HG03135 (cell line): ENCODE data around the gene SLC12A7.
"Not testable (repeated sequence)": the region's sequence is repeated elsewhere in the genome, so short reads cannot be mapped to it uniquely, and the experiment has no call there.

Experiments used
- ATAC-seq: cut with Tn5 transposase; IDR thresholded peaks from one replicate; pipeline ENCODE4 v1.9.1; 2021; ENCODE audit warnings: mild to moderate bottlenecking, moderate library complexity; ENCODE audit not compliant: unreplicated experiment

SLC12A7 gene

DNA sequence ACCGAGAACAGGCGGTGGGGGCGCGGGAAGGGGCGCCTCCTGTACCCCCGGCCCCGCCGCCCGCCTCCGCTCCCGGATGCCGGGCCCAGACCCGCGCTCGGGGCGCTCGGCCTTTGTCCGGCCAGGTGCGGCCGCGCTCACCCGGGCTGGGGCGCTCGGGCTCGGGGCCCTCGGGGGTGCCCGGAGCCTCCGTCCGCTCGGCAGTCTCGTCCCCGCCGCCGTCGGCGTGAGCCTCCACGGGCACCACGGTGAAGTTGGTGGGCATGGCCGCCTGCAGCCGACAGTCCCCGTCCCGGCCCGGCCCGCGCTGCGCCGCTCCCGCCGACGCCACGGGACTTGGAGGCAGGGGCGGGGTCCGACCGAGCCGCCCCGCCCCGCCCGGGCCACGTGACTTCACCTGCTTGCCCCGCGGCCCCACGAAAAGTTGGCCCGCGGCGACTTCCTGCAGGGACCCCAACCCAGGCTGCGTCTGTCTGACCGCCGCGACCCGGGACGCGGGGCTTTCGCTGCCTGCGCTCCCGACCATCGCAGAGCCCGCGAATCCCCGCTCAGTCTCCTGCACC, at the start of gene SLC12A7:
TSS of gene SLC12A7 (minus strand) at position 337 of the 563 bp plus-strand sequence. CDS start at position 265, 72 bp downstream.
- peak; percentile 53 for ATAC-seq

DNA sequence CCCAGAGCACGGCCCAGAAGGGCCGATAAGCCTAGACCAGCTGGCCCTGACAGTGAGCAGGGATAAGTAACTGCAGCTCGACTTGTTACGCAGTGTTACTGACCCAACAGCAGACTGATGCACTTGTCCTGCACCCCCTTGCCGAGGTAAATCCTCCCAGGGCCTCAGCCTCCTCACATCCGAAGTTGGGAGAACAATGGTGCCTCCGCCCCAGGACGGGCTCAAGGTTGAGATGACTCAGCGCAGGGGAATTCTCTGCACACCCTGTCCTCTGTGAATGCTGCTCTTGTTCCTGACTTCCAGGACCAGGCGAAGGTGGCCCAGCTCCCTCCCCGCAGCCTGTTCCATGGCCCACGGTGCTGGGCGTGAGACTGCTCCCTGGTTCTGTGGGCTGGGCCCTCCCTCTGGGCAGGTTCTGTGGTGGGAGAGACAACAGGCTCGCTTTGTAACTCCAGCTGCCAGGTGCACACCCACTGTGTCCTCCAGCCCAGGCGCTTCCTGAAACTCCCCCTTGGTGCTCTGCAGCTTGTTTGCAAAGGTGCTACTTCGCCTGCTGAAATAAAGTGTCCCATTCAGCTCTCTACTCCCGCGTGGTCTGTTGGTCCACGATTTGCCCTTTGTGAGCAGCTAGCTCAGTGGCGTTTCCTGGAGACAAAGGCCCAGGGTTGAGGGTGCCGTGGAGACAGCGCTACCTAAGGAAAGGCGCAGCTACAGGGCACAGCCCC, 49.4 kb upstream of the SLC12A7 start:
- no peak for ATAC-seq

DNA sequence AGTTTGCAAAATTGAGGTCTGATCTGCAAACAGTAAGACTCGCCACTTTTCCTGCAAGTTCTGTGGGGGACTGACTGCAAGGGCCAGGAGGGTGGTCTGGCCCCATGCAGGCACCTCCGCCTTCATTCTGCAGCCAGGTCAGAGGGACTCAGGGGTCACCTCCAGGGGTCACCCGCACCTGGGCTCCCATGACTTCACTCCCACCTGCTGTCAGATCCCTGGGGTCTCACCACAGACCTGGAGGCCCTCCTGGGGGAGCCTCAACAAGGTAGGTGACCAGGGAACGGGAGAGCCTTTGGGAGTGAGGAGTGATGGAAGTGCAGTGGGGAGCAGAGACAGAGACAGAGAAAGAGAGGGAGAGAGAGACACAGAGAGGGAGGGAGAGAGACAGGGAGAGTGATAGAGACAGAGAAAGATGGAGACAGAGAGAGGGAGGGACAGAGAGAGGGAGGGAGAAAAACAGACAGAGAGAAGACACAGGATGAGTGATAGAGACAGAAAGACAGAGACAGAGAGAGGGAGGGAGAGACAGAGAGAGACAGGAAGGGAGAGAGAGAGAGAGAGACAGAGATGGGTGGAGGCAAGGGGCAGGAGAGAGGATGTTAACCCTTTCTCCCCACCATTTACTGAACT, 48.0 kb upstream of the SLC12A7 start:
- no peak for ATAC-seq

DNA sequence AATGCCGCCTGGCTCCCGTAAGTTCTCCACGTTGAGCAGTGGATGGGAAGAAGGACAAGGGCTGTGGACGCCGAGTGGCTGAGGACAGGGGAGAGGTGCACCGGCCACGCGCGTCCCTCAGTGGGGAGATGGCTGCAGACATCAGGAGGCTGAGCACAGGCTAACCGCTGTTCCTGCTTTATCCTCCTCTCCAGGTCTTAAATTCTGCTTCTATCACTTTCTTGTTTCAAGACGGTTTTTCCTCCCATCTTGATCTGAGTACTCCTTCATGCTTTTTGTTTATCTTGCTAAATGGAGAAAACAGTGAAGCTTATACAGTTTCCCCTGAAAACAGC, 47.4 kb upstream of the SLC12A7 start:
- ATAC-seq: no peak

DNA sequence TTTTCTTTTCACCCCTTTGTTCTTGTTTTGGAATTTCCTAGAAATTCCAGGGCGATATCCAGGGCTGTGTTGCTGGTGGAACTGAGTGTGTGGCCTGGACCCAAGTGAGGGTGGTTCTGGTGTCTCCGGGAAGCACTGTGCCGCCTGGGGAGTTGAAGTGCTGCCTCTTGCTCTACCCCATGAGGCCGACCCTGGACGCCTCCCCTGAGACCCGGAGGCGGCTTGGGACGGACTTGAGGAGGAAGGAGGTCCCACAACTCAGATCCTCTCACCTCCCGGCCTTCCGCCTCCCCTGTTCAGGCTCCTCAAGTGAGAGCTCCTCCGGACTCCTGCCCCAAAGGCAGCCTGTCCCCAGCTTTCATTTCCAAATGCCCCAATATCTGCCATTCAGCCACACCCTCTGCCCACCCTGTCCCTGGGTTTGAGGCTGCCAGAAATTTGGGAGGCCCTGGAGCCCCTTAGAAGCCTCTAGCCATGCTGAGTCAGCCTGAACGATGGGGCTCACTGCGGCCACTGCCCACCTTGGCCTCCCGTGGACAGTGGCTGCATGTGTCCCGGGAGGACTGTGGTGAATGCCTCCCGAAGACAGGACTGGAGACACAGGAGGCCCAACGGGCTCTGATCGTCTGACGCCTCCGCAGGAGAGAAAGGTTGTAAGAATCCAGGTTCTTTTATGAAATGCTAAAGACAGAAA, 46.9 kb upstream of the SLC12A7 start:
- no peak for ATAC-seq

DNA sequence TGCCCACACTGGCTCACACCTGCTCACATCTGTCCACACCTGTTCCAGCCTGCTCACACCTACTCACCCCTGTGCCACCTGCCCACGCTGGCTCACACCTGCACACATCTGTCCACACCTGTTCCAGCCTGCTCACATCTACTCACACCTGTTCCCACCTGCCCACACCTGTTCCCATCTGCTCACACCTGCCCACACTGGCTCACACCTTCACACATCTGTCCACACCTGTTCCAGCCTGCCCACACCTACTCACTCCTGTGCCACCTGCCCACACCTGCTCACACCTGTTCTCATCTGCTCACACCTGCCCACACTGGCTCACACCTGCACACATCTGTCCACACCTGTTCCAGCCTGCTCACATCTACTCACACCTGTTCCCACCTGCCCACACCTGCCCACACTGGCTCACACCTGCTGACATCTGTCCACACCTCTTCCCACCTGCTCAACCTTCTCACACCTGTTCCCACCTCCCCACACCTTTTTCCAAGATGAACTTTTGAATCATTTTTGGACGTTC, 45.7 kb upstream of the SLC12A7 start:
- not testable (repeated sequence) for ATAC-seq

DNA sequence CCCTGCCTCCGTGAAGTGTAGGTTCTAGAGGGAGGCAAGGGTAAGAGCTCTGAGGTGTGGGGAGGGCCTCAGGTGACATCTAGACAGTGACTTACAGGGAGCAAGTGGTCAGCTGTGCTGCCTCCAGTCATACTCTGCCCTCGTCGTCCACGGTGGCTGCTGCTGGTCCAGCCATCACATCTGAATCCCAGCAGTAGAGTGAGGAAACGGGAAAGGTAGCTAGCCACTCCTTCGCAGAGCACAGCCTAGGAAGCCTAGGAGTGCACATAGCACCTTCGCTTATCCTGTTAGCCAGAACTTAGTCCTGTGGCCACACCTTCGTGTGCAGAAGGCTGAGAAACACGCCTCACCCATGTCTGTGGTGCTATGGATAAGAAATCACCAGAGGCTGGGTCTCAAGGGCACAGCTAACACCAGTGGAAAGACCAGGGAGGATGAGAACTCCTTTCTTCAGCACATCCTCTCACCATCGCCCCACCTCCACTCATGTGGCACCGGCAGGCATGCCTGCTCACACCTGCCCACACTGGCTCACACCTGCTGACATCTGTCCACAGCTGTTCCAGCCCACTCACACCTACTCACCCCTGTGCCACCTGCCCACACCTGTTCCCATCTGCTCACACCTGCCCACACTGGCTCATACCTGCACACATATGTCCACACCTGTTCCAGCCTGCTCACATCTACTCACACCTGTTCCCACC, 45.0 kb upstream of the SLC12A7 start:
- no peak for ATAC-seq

DNA sequence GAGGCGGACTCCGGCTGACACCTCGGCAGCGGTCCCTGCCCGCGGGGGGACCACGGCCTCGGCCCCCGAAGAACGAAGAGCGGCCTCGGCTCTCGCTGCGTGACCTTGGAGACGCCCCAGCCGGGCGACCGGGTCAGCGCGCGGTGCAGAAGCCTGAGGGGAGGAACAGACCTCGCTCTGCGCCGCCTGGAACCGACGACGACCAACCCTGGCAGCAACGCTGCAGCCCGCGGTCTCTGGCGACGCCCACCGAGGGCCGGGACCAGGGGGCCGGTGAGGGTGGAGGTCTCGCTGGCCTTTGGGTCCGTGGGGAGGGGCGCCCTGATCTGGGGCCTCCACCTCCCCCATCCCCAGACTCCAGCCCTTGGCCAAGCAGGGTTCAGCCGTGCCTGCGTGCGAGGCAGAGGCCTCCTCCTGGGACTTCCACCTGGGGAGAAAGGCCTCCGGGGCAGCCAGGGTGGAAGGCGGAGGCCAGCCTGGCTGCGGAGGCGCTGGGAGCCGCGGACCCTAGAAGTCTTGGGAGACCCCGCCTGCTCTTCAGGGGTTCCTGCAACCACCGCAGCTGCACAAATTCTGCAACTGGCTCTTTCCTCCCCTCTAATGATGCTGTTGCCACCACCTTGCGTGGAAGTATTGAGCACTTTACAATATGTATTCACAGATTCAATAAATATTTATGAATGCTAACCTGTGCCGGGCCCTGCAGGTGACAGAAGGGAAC, 44.3 kb upstream of the SLC12A7 start:
- ATAC-seq: no peak

DNA sequence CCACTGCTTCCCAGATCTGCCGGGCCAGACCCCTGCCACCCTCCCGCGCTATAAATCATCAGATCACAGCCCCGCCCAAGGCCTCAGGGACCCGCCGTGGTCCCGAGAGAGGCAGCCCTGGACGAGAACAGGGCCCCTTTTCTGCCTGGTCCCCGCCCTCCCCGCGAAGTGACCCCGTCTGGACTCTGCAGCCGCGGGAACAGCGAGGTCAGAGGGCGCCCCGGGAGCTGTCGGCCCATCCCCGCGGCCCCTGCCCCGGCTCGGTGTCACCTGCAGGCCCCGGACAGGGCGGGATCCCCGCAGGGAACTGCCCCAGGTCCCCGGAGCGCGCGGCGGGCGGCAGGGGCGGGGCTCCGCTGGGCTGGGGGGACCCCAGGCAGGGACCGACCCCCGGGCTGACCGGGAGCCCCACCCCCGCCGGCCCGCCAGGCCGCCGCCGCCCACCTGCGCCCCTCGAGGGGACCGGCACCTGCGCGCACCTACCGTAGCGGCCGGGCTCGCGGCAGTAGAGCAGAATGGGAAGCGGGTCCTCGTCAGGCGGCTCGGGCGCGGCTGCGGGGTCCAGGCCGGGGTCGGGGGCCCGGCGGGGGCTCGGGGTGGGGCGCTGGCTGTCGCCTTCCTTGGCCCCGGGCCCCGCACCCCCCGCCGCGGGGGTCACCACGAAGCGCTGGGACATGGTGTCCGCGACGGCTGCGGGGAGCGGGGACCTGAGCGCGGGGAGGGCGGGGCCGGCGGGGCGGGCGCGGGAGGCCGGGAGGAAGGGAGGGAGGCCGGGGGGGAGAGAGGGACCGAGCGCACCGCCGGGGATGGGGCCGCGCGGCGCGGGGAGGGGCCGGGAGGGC, 43.5 kb upstream of the SLC12A7 start:
- no peak for ATAC-seq

DNA sequence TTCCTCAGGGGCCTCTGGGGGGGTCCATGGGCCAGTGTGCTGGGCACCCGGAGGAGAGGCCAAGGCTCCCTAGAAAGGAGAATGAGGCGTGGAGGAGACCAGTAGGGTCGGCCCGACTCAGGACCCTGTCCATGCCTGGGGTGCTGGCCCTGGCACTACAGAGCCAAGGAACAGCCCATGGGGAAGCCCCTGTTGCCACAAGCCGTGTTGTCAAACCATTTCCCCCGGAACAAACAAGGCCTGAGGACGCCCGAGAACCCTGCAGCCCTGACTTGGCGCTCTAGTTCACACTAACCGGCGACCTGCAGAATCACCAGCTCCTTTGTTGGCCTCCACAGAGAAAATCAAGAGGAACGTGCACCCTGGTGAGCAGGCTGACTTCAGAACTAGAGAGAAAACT, 41.6 kb upstream of the SLC12A7 start:
- ATAC-seq: no peak

DNA sequence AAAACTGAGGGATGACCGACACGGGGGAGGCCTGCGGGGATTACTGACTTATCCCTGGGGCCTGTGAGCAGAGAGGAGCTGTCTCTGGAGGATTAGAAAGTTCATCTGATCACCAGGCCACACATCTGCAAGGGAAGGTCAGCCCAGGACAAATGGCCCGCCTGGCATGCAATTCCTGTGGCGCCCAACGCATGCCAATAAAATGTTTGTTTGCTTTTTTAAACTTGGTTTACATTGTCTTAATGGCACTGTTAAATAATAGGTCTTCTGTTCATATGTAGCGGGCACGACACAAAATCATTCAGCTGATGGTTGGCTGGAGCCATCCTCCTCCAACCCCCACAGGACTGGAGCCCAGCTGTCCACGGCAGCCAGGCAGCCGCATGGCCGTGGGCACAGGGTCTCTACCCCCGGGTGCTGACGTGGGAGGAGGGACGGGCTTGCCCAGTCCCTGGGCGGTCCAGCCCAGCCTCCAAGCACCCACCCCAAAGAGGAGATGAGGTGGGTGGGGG, 41.0 kb upstream of the SLC12A7 start:
- no peak for ATAC-seq

DNA sequence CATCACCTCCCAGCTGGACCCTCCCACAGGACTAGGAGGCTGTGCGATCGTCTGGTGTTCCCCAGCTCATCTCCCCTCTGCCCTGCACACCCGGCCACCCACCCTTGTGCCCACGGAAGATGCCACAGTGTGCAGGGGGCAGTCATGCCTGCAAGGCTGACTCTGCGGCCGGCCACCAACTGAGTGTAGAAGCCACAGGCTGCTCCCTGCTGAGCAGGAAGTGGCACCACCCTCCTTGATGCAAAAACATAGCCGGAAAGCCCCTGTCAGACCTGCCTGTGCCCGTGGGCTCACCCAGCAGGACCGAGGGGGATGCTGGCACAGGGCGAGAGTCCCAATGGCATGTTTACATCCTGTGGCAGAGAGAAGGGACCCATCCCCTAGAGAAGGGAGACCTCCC, 40.3 kb upstream of the SLC12A7 start:
- no peak for ATAC-seq

DNA sequence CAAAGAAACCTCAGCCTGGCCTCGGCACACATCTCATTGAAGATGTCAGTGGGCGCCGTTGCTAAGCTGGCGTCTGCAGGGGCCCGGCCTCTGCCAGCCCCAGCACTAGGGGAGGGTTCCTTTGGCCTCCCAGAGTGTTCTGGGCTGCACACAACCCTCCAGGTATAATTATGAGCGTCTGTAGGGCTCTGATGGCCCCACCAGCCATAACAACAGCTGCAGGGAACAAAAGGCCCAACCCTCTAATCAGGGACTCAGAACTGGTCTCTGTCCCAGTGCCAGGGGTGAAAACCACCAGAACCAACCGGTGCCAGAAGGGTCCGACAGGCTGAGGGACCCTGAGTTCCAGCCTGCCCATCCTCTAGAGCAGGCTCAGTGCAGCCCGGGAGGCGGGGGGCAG, 39.5 kb upstream of the SLC12A7 start:
- ATAC-seq: no peak

DNA sequence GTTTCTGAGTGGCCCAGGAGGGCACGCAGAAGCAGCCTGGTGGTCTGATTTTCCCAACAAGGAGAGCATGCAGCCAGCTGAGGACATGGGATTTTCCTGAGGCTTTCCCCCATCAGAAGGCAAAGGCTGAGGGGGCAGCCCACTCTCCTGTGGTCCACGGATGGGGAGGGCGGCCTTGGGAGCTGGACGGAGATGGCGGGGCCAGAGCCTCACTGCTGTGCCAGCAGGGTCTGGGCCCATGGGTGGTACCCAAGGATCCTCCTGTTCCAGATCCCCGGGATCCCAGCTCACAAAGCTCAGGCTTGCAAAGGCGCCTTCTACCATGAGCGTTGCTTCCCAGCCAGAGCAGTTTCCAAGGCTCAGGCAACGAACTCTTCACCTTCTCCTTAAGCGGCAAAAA, 39.0 kb upstream of the SLC12A7 start:
- ATAC-seq: no peak

DNA sequence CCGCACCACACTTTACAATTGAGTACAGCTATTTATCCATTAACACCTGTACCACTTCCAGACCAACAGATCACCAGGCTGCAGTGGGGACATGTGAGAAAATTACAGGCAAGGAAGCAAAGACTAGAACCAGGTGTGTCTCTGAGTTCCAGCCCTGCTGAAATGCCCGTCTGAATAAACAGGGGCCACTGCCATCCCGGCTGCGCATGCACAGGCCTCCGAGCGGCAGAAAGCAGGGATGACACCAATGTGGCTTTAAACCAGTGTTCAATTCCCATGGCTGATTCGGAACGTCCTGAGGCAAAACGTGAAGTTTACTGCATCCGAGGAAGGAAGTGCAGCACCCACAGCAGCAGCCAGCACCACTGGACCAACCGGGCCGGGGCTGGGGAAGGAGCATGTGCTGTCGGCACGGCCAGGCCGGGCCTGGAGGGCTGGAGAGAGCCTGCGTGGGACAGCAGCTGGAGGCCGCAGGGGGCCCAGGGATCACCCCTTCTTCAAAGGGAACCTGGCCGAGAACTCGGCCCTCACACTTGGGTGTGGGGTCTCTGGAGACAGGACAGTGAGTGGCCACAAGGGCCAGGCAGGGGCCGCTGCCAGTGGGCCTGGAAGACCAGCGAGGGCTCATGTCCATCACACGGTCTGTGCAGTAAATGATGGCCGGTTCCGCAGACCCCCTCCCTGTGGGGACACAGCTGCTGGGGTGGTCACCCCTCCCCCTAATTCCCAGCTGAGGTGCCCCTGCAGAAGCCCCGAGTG, 33.0 kb upstream of the SLC12A7 start:
- no peak for ATAC-seq

DNA sequence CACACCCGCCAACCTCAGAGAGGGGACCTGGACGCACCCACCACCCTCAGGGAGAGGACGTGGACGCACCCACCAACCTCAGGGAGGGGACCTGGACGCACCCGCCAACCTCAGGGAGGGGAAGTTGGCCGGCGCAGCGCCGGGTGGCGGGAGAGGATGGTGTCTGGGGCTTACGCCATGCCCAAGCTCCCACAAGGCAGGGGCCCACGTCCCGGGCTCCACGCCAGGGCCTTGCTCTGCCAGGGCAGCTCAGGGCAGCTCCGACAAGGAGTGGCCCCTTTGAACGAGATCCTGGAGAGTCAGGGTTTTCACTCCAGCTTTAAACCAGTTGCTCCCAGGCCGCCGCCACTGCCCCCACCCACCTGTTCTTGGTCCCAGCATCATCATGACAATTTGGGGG, 32.2 kb upstream of the SLC12A7 start:
- ATAC-seq: no peak

DNA sequence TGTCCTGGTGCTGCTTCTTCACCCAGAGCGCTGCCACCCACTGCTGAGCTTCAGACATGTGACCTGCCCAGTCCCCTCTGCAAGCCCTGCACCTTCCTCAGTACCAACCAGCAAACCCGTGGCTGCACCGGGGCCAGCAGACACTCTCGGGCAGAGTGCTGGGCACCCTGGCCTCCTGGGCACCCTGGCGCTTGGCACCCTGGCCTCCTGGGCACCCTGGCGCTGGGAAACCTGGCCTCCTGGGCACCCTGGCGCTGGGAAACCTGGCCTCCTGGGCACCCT, 31.7 kb upstream of the SLC12A7 start:
- ATAC-seq: no peak

DNA sequence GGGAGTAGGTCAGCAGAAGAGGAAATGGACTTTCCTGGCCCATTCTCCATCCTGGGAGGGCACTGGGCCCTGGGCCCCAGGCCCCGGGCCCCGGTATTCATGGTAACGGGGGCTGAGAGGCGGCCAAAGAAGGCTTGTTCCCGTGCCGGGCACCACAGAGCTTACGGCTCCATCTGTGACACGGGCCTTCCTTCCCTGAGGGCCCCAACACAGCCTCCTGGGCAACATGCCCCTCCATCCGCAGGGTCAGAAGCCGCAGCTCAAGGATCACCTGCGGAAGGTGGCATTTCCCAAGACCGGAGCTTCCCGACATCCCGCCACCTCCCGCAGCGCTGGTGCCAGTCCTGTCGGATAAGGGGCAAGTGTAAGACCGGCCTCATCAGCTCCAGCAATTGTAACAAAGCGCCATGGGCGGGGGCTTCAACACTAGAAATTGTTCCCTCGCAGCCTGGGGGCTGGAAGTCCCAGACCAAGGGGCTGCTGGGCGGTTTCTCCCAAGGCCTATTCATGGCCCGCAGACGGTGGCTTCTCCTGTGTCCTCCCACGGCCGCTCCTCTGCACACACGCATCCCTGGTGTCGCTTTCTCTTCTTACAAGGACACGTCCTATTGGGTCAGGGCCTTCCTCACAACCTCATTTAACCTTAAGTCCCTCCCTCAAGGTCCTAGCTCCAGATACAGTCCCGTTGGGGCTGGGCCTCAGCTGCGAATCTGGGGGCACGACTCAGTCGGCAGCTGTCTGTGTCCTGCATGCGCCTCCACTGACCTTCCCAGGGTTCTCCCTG, 31.2 kb upstream of the SLC12A7 start:
- no peak for ATAC-seq
